Keratinocyte (primary cell): ENCODE results near the gene ZNRF1. TPM values are rescaled to one million over a fixed set of nuclear protein-coding genes. Genes with fewer than 3 reads are reported as not detected.

ENCODE experiments used
- DNase-seq: peaks from one replicate; pipeline ENCODE4 v3.0.0-alpha.2; 2011; ENCODE audit warnings: low read depth, missing footprints, low spot score
- FAIRE-seq: peaks from 2 replicates; lab custom pipeline; 2011; peaks lifted over from hg19 to GRCh38; lab: Jason Lieb, UNC
- H2AFZ ChIP-seq: 2 replicates; pipeline ENCODE4 v1.6.0; 2012; ENCODE audit warnings: low read length, control low read depth, inconsistent platforms; ENCODE audit not compliant: control insufficient read depth
- H3K27ac ChIP-seq: 2 replicates; pipeline ENCODE4 v1.5.1; 2011; ENCODE audit warnings: low read length; ENCODE audit not compliant: control insufficient read depth, insufficient read depth
- H3K27me3 ChIP-seq: 3 replicates; pipeline ENCODE4 v1.6.0; 2011; ENCODE audit warnings: low read length; ENCODE audit not compliant: control insufficient read depth, insufficient read depth; ENCODE audit errors: extremely low read depth
- H3K36me3 ChIP-seq, 2 experiments: 2 replicates in 1 of 2; 3 replicates in 1 of 2; pipeline ENCODE4 v1.5.1; 2011; ENCODE audit warnings: low read length in 2 of 2, mild to moderate bottlenecking in 1 of 2; ENCODE audit not compliant: control insufficient read depth in 2 of 2, insufficient read depth in 2 of 2; ENCODE audit errors: extremely low read depth in 1 of 2
- H3K4me1 ChIP-seq: 3 replicates; pipeline ENCODE4 v1.5.1; 2011; ENCODE audit warnings: low read length; ENCODE audit not compliant: control insufficient read depth, insufficient read depth; ENCODE audit errors: extremely low read depth
- H3K4me2 ChIP-seq: 3 replicates; pipeline ENCODE4 v1.6.0; 2011; ENCODE audit warnings: low read depth, low read length; ENCODE audit not compliant: control insufficient read depth, insufficient read depth; ENCODE audit errors: extremely low read depth
- H3K4me3 ChIP-seq, 3 experiments: fragments of 200-600 bp in 1 of 3; sonication (generic) in 1 of 3; 2 replicates in 2 of 3; 3 replicates in 1 of 3; pipeline ENCODE4 v1.5.1; 2011 to 2016; ENCODE audit warnings: low read length in 3 of 3, mild to moderate bottlenecking in 3 of 3, control low read depth in 2 of 3, inconsistent platforms in 1 of 3, low read depth in 1 of 3, mixed read lengths in 1 of 3, mixed run types in 1 of 3, moderate library complexity in 1 of 3; ENCODE audit not compliant: control insufficient read depth in 2 of 3, insufficient read depth in 2 of 3; ENCODE audit errors: extremely low read depth in 1 of 3
- H3K79me2 ChIP-seq: 2 replicates; pipeline ENCODE4 v1.6.0; 2012; ENCODE audit warnings: low read length; ENCODE audit not compliant: control insufficient read depth, insufficient read depth
- H3K9ac ChIP-seq: 3 replicates; pipeline ENCODE4 v1.6.0; 2011; ENCODE audit warnings: low read length; ENCODE audit not compliant: control insufficient read depth, insufficient read depth; ENCODE audit errors: extremely low read depth
- H3K9me1 ChIP-seq: 3 replicates; pipeline ENCODE4 v1.6.0; 2011; ENCODE audit warnings: low read length; ENCODE audit not compliant: control insufficient read depth, insufficient read depth; ENCODE audit errors: extremely low read depth
- H3K9me3 ChIP-seq: 2 replicates; pipeline ENCODE4 v1.5.1; 2012; ENCODE audit warnings: low read depth, low read length; ENCODE audit not compliant: control insufficient read depth
- H4K20me1 ChIP-seq: 3 replicates; pipeline ENCODE4 v1.6.0; 2011; ENCODE audit warnings: low read length; ENCODE audit not compliant: control insufficient read depth, insufficient read depth; ENCODE audit errors: extremely low read depth
- EZH2 ChIP-seq: IDR thresholded peaks from one replicate; pipeline ENCODE4 v1.6.1; 2012; ENCODE audit warnings: inconsistent platforms, mild to moderate bottlenecking, low read length, moderate library complexity
- dilution Hi-C: fragments of 300-500 bp; cut with MboI; formaldehyde crosslinking; loops from one replicate; pipeline ENCODE4 v1.7.0; 2020; ENCODE audit warnings: low sequenced_read_pairs; ENCODE audit not compliant: extremely low pct_ligation_motif_present
- polyA plus RNA-seq, 5 experiments: library from polyadenylated mRNA; depleted of rRNA in 3 of 5; stranded (reverse) in 3 of 5; stranded (forward) in 1 of 5; unstranded in 1 of 5; fragments of >200 nt; gene quantifications; 1 replicate in 1 of 5; 2 replicates in 3 of 5; 3 replicates in 1 of 5; pipeline versions ENCODE4 v1.2.1 to v1.2.3, GENCODE V29; 2011 to 2012; ENCODE audit warnings: missing spikeins in 2 of 5, low read depth in 1 of 5, low replicate concordance in 1 of 5
- TF ChIP-seq, protein P1 (sequence below), 3 experiments: IDR thresholded peaks in 1 of 3; conservative IDR thresholded peaks in 1 of 3; optimal IDR thresholded peaks in 1 of 3; 2 replicates in 2 of 3; 3 replicates in 1 of 3; pipeline versions ENCODE3 to v1.5.1; 2011; ENCODE audit warnings: low read length in 3 of 3, mild to moderate bottlenecking in 3 of 3, moderate library complexity in 2 of 3, control low read depth in 1 of 3, inconsistent platforms in 1 of 3; ENCODE audit not compliant: insufficient read depth in 2 of 3; ENCODE audit errors: extremely low read depth in 1 of 3

ZNRF1 gene
- polyA plus RNA-seq, 1 donor (not counting 4 experiments of a cell fraction or from before 2014, with no cell fraction given): 19.1 TPM

GRCh38 chr16:75111514-75111940, 112.7 kb downstream of the ZNRF1 start:
- TF ChIP-seq, protein P1, sequence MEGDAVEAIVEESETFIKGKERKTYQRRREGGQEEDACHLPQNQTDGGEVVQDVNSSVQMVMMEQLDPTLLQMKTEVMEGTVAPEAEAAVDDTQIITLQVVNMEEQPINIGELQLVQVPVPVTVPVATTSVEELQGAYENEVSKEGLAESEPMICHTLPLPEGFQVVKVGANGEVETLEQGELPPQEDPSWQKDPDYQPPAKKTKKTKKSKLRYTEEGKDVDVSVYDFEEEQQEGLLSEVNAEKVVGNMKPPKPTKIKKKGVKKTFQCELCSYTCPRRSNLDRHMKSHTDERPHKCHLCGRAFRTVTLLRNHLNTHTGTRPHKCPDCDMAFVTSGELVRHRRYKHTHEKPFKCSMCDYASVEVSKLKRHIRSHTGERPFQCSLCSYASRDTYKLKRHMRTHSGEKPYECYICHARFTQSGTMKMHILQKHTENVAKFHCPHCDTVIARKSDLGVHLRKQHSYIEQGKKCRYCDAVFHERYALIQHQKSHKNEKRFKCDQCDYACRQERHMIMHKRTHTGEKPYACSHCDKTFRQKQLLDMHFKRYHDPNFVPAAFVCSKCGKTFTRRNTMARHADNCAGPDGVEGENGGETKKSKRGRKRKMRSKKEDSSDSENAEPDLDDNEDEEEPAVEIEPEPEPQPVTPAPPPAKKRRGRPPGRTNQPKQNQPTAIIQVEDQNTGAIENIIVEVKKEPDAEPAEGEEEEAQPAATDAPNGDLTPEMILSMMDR (optimal IDR thresholded peaks at IDR 0.05 in 1 of 3, IDR thresholded peaks at IDR 0.05 in 1 of 3, conservative IDR thresholded peaks at IDR 0.05 in 1 of 3; ENCODE audit: extremely low read depth in 1 of 3, insufficient read depth in 2 of 3, low read length in 3 of 3): no peak
- TF ChIP-seq EZH2: no peak
- dilution Hi-C loops: no loop called here
- H3K9me1 ChIP-seq: no peaks in the 10 kb centered on the region
- H3K27me3 ChIP-seq: no peaks in the 10 kb centered on the region
- peaks cover 2 to 4% of the 10 kb centered on the region in 2 experiments for H3K36me3 ChIP-seq
- no peak for DNase-seq
- H2AFZ ChIP-seq: no peak overlapping the region
- no peak overlapping the region for H3K4me3 ChIP-seq
- H3K4me2 ChIP-seq: peak overlapping the region; percentile 75
- no peaks in the 10 kb centered on the region for H4K20me1 ChIP-seq
- peaks cover 38% of the 10 kb centered on the region for H3K4me1 ChIP-seq
- FAIRE-seq: no peak
- H3K27ac ChIP-seq: peak overlapping the region; percentile 75
- H3K9ac ChIP-seq: no peak overlapping the region
- no peaks in the 10 kb centered on the region for H3K79me2 ChIP-seq
- no peaks in the 10 kb centered on the region for H3K9me3 ChIP-seq

DNA sequence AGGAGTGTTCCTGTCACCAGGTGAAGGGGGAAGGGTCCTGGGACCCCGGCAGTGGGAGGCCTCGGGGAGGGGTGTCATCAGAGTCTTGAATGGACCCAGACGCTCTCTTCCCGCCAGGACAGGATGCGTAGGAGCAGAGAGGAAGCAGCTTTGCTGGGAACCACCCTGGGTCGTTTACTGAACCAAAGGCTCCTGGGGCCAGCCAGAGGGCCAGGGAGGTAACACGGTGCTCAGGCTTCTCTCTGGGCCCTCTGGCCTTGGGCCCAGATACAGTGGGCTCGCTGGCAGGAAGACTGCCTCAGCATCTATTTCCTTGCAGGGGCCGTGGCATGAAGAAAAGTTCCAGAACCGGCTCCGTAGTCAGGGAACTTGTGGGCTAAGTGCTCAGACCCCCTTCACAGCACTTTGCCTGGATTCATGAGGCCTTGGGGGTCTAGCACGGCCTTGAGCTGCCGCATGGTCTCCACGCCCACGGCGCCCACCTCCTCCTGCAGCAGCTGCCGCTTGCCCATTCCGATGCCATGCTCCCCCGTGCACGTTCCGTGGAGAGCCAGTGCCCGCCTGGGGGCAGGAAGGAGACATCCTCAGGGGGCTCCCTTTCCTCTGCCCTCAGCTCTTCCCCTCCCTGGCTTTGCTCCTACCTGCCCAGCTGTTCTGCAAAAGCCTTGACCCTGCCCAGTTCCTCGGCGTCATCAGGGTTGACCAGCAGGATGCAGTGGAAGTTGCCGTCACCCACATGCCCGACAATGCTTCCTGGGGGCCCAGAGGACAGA, 113.3 kb downstream of the ZNRF1 start:
- Histone ChIP-seq H3K9me1 (no peaks in the 10 kb centered on the region), H4K20me1 (no peaks in the 10 kb centered on the region), H3K27me3 (no peaks in the 10 kb centered on the region), H3K4me2 (no peak overlapping the region), H3K79me2 (no peaks in the 10 kb centered on the region), H3K36me3 (no peaks in the 10 kb centered on the region), H3K27ac (no peak overlapping the region), H3K9ac (no peak overlapping the region), H3K4me3 (no peak overlapping the region), H3K9me3 (no peaks in the 10 kb centered on the region), H3K4me1 (peaks cover 38% of the 10 kb centered on the region), H2AFZ (no peak overlapping the region)
- dilution Hi-C loops: no loop called here
- FAIRE-seq: no peak
- TF ChIP-seq, protein P1 (optimal IDR thresholded peaks at IDR 0.05 in 1 of 3, IDR thresholded peaks at IDR 0.05 in 1 of 3, conservative IDR thresholded peaks at IDR 0.05 in 1 of 3; ENCODE audit: extremely low read depth in 1 of 3, insufficient read depth in 2 of 3, low read length in 3 of 3): no peak
- TF ChIP-seq EZH2: no peak
- DNase-seq: no peak
